NT2/D1 (cell line): Measurements from ENCODE around the gene DEDD2.
A peak's percentile ranks its signal among the peaks of the same experiment; 100 is the strongest.

Source experiments
- DNase-seq: peaks from one replicate; pipeline ENCODE4 v3.0.0-alpha.2; 2011; ENCODE audit warnings: low read depth, low spot score
- H3K27me3 ChIP-seq: 2 replicates; pipeline ENCODE4 v1.6.0; 2011; ENCODE audit warnings: mild to moderate bottlenecking; ENCODE audit not compliant: insufficient read length, insufficient read depth
- H3K36me3 ChIP-seq: 2 replicates; pipeline ENCODE4 v1.6.1; 2011; ENCODE audit warnings: mild to moderate bottlenecking, low read length, mixed read lengths; ENCODE audit not compliant: insufficient read depth, insufficient read length
- H3K4me1 ChIP-seq: 2 replicates; pipeline ENCODE4 v1.5.1; 2011; ENCODE audit not compliant: insufficient read depth, insufficient read length
- H3K4me3 ChIP-seq: 2 replicates; pipeline ENCODE4 v1.5.1; 2011; ENCODE audit warnings: low read depth; ENCODE audit not compliant: insufficient read length
- H3K9ac ChIP-seq: 2 replicates; pipeline ENCODE4 v1.6.0; 2011; ENCODE audit warnings: low read depth; ENCODE audit not compliant: insufficient read length
- H3K9me3 ChIP-seq: 2 replicates; pipeline ENCODE4 v1.5.1; 2011; ENCODE audit warnings: mild to moderate bottlenecking, low read length; ENCODE audit not compliant: insufficient read depth
- SUZ12 ChIP-seq: IDR thresholded peaks from 2 replicates; pipeline ENCODE4 v1.6.1; 2011; ENCODE audit not compliant: insufficient read length, insufficient read depth; ENCODE audit errors: extremely low read depth
- YY1 ChIP-seq: IDR thresholded peaks from 2 replicates; pipeline ENCODE4 v1.6.1; 2011; ENCODE audit not compliant: insufficient read length, insufficient read depth
- ZNF274 ChIP-seq: IDR thresholded peaks from 2 replicates; pipeline ENCODE4 v1.6.1; 2011; ENCODE audit warnings: mild to moderate bottlenecking, low read depth, low read length

DEDD2 gene

DNA sequence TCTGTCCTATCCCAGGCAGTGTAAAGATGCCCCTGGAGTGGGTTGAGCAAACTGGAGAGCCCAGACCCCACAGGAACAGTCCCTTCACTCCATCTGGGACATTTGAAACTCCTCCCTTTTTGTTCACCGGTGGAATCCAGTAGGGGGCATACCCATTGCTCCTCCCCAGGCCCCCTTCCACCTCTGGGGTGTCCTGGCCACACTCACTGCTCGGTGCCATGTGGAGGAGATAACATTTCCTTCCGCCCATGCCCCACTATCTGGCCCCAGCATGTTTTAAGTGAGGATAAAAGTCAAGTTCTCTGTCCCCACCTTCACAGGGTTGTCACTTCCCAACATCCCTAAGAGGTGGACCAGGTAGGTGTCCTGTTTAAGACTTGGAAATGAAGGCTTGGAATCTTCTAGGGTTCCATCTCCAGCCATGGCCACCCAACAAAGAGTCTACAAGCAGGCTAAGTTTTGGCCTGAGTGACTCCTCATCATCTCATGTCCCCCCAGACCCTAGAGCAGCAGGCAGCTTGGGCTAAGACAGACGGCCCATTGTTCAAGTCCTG, 11.9 kb upstream of the DEDD2 start:
- Histone ChIP-seq H3K4me1 (no peaks in the 10 kb centered on the region), H3K4me3 (no peak overlapping the region), H3K36me3 (peaks cover 93% of the 10 kb centered on the region), H3K27me3 (no peaks in the 10 kb centered on the region), H3K9me3 (no peaks in the 10 kb centered on the region), H3K9ac (no peak overlapping the region)
- TF ChIP-seq ZNF274 = no peak
- TF ChIP-seq SUZ12 = no peak
- TF ChIP-seq YY1 = no peak
- no peak for DNase-seq

DNA sequence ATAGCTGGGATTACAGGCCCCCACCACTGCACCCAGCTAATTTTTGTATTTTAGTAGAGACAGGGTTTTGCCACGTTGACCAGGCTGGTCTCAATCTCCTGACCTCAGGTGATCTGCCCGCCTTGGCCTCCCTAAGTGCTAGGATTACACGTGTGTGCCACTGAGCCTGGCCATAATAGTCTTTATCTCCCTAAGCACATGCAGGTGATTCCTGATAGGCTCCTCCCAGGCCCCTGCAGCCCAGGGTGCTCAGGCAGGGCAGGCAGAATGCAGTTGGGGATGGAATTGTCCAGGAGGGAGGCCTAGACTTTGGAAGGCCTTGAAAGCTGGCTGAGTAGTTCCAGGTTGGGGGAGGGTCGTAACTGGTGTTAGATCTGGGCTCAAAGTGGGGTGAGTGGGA, 11.2 kb upstream of the DEDD2 start:
- Histone ChIP-seq H3K9me3 (no peaks in the 10 kb centered on the region), H3K9ac (no peak overlapping the region), H3K4me3 (no peak overlapping the region), H3K36me3 (peaks cover 90% of the 10 kb centered on the region), H3K27me3 (no peaks in the 10 kb centered on the region), H3K4me1 (no peaks in the 10 kb centered on the region)
- TF ChIP-seq ZNF274 = no peak
- no peak for TF ChIP-seq YY1
- no peak for TF ChIP-seq SUZ12
- DNase-seq = no peak

DNA sequence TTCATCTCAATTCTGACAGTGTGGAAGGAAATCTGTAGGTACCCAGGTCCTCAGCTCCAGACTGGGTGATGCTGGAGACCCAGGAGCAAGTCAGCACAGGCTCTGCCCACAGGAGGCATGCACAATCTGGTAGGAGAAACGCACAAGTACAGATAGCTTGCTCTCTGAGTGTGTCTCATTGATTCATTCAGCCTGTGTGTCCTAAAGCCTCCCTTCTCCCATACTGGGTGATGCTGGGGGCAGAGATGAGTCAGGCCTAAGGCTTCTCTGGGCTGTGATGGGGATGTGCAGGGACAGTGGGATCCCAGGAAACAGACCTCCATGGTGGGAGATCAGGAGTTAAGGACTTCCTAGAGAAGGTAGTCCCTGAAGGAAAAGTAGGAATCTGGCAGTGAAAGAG, 9.4 kb upstream of the DEDD2 start:
- H3K27me3 ChIP-seq = no peaks in the 10 kb centered on the region
- no peak for TF ChIP-seq YY1
- no peak for TF ChIP-seq ZNF274
- TF ChIP-seq SUZ12 = no peak
- H3K9me3 ChIP-seq = no peaks in the 10 kb centered on the region
- H3K4me1 ChIP-seq = no peaks in the 10 kb centered on the region
- peaks cover 83% of the 10 kb centered on the region for H3K36me3 ChIP-seq
- H3K4me3 ChIP-seq = no peak overlapping the region
- no peak for DNase-seq
- H3K9ac ChIP-seq = no peak overlapping the region

DNA sequence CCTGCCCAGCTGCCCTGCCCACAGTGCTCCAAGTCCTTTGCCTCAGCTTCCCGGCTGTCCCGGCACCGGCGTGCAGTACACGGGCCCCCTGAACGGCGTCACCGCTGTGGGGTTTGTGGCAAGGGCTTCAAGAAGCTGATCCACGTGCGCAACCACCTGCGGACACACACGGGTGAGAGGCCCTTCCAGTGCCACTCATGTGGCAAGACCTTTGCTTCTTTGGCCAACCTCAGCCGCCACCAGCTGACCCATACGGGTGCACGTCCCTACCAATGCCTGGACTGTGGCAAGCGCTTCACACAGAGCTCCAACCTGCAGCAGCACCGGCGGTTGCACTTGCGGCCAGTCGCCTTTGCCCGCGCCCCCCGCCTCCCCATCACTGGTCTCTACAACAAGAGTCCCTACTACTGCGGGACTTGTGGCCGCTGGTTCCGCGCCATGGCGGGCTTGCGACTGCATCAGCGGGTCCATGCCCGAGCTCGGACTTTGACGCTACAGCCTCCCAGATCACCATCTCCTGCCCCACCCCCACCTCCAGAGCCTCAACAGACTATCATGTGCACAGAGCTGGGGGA, 8.3 kb upstream of the DEDD2 start:
- H3K27me3 ChIP-seq = no peaks in the 10 kb centered on the region
- DNase-seq = no peak
- H3K36me3 ChIP-seq = peaks cover 72% of the 10 kb centered on the region
- H3K4me1 ChIP-seq = no peaks in the 10 kb centered on the region
- H3K4me3 ChIP-seq = no peak overlapping the region
- no peak overlapping the region for H3K9ac ChIP-seq
- TF ChIP-seq SUZ12 = no peak
- TF ChIP-seq YY1 = no peak
- TF ChIP-seq ZNF274 = no peak
- no peaks in the 10 kb centered on the region for H3K9me3 ChIP-seq

DNA sequence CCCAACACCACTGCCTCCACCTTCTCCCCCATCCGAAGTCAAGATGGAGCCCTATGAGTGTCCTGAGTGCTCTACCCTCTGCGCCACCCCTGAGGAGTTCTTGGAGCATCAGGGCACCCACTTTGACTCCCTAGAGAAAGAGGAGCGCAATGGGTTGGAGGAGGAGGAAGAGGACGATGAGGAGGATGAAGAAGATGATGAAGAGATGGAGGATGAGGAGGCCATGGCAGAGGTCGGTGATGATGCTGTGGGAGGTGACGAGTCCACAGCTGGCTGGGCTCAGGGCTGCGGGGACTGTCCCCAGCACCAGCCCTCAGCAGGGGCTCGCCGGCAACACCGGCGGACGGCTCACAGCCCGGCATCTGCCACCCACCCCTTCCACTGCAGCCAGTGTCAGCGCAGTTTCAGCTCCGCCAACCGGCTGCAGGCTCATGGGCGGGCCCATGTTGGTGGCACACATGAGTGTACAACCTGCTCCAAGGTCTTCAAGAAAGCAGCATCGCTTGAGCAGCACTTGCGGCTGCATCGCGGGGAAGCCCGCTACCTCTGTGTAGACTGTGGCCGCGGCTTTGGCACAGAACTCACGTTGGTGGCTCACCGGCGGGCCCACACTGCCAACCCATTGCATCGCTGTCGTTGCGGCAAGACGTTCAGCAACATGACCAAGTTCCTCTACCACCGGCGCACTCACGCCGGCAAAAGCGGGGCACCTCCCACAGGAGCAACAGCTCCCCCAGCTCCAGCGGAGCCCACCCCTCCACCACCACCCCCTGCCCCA, 7.7 kb upstream of the DEDD2 start:
- H3K4me1 ChIP-seq = no peaks in the 10 kb centered on the region
- no peak for TF ChIP-seq YY1
- no peak for TF ChIP-seq ZNF274
- no peak for TF ChIP-seq SUZ12
- no peak for DNase-seq
- H3K9ac ChIP-seq = no peak overlapping the region
- H3K27me3 ChIP-seq = no peaks in the 10 kb centered on the region
- H3K9me3 ChIP-seq = no peaks in the 10 kb centered on the region
- H3K36me3 ChIP-seq = peaks cover 68% of the 10 kb centered on the region
- H3K4me3 ChIP-seq = no peak overlapping the region

DNA sequence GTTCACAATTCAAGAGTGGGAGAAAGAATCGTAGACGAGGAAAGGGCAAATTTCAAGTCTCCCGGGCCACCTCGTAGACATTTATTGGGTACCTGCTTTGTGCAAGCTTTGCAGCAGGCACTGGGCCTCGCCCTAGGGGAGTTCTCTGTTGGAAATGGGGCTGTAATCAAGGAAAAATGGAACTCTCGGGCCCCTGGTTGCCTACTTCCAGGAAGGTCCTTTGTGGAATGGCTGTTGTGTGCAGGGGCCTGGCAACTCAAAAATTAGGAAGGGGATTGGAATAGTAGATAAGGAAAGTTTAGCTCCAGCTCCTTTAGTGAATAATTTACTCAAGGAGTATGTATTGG, 3.2 kb upstream of the DEDD2 start:
- peak overlapping the region; percentile 95 for H3K9ac ChIP-seq
- peaks cover 31% of the 10 kb centered on the region for H3K36me3 ChIP-seq
- peak overlapping the region; percentile 89 for H3K4me3 ChIP-seq
- peaks cover 9% of the 10 kb centered on the region for H3K4me1 ChIP-seq
- DNase-seq = no peak
- TF ChIP-seq SUZ12 (no peak), YY1 (no peak), ZNF274 (no peak)
- no peaks in the 10 kb centered on the region for H3K9me3 ChIP-seq
- H3K27me3 ChIP-seq = no peaks in the 10 kb centered on the region

DNA sequence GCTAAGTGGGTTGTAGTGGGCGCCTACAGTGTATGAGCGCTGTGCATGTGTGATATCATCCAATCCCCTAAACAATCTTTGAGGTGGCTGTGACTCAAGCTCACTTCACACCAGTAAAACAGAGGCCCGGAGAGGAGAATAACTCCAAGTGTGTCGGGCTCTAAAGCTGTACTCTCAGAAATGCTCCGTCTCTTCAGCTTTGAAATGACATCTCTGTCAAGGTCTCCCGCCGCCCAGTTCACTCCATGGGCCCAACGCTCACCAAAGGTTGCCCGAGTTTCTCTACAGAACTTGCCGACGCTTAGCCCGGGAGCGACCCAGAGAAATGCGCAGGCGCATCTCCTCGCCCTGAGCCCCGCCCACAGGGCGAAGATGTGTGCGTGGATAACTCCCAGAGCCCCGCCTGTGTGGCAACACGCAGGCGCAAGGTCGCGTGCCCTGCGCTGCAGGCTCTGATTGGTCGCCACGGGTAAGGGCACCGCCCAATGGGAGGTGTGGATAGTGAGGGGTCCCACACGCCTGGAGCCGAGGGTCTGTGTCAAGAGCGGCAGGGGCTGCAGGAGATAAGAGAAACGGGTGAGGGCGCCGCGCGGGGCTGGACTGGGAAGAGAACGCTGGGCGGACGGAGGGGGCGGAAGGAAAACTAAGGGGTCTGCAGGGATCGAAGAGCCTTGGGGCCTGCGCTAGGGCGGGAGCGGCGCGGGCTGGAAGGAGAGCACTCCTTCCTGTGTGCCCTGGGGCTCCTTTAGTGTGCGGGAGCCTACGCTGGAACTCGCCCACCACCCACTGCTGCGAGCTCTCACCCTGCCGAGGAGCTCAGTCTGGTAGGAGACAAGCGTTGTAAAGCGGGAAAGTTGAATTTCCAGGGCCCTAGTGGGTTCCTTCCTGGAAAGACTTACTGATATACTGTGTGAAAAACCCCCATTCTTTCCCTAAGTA, 2.6 kb upstream of the DEDD2 start, which contains the start of gene ZNF526:
TSS of gene ZNF526 (plus strand) at position 501 of the 939 bp plus-strand sequence. CDS start 4,092 bp downstream, outside the sequence.
- H3K4me3 ChIP-seq = peak within 1 kb of the TSS; percentile 89
- H3K27me3 ChIP-seq = no peaks in the 10 kb centered on the region
- H3K9ac ChIP-seq = peak within 1 kb of the TSS; percentile 95
- H3K4me1 ChIP-seq = peaks cover 11% of the 10 kb centered on the region
- no peak for TF ChIP-seq YY1
- TF ChIP-seq ZNF274 = no peak
- no peak for TF ChIP-seq SUZ12
- peak; percentile 92 for DNase-seq
- H3K9me3 ChIP-seq = no peaks in the 10 kb centered on the region
- peaks cover 30% of the 10 kb centered on the region for H3K36me3 ChIP-seq
